Fibroblast of lung (primary cell): ENCODE data around the gene CEP128. TPM values are rescaled to one million over a fixed set of nuclear protein-coding genes. Genes with fewer than 3 reads are reported as not detected.

Experiments used
- DNase-seq, 2 donors: peaks; one replicate each; pipeline versions ENCODE4 v3.0.0 to v3.0.0-alpha.2; 2010; ENCODE audit warnings: low read depth in 2 of 2
- H2AFZ ChIP-seq: 2 replicates; pipeline ENCODE4 v1.5.1; 2012; ENCODE audit warnings: low read length, control low read depth, inconsistent platforms
- H3K27ac ChIP-seq: 2 replicates; pipeline ENCODE4 v1.5.1; 2011; ENCODE audit warnings: low read length, control low read depth; ENCODE audit not compliant: insufficient read depth
- H3K27me3 ChIP-seq: 2 replicates; pipeline ENCODE4 v1.5.1; 2011; ENCODE audit warnings: mild to moderate bottlenecking, low read length; ENCODE audit not compliant: control insufficient read depth, insufficient read depth
- H3K36me3 ChIP-seq: 2 replicates; pipeline ENCODE4 v1.5.1; 2011; ENCODE audit warnings: low read length; ENCODE audit not compliant: control insufficient read depth, insufficient read depth
- H3K4me1 ChIP-seq: 2 replicates; pipeline ENCODE4 v1.5.1; 2011; ENCODE audit warnings: low read length; ENCODE audit not compliant: control insufficient read depth, insufficient read depth; ENCODE audit errors: extremely low read depth
- H3K4me2 ChIP-seq: 2 replicates; pipeline ENCODE4 v1.5.1; 2011; ENCODE audit warnings: low read length, control low read depth; ENCODE audit not compliant: insufficient read depth; ENCODE audit errors: extremely low read depth
- H3K4me3 ChIP-seq, 4 experiments: fragments of 200-600 bp in 1 of 4; sonication (generic) in 1 of 4; replicated peaks in 1 of 4; 2 replicates each; pipeline ENCODE4 v1.5.1; 2011 to 2016; ENCODE audit warnings: low read length in 4 of 4, low read depth in 3 of 4, mild to moderate bottlenecking in 3 of 4, control low read depth in 2 of 4, inconsistent platforms in 1 of 4, mixed read lengths in 1 of 4; ENCODE audit not compliant: insufficient read depth in 1 of 4; ENCODE audit errors: control extremely low read depth in 1 of 4
- H3K79me2 ChIP-seq: 2 replicates; pipeline ENCODE4 v1.5.1; 2012; ENCODE audit warnings: mild to moderate bottlenecking, low read length, inconsistent platforms; ENCODE audit not compliant: control insufficient read depth, insufficient read depth
- H3K9ac ChIP-seq: 2 replicates; pipeline ENCODE4 v1.5.1; 2011; ENCODE audit warnings: mild to moderate bottlenecking, low read length, control low read depth; ENCODE audit not compliant: insufficient read depth
- H3K9me3 ChIP-seq: 2 replicates; pipeline ENCODE4 v1.5.1; 2012; ENCODE audit warnings: low read depth, low read length; ENCODE audit not compliant: control insufficient read depth, insufficient read depth
- H4K20me1 ChIP-seq: 2 replicates; pipeline ENCODE4 v1.5.1; 2011; ENCODE audit warnings: low read length; ENCODE audit not compliant: control insufficient read depth, insufficient read depth; ENCODE audit errors: extremely low read depth
- EZH2 ChIP-seq: IDR thresholded peaks from 2 replicates; pipeline ENCODE4 v1.5.1; 2012; ENCODE audit warnings: low read length, control low read depth, mild to moderate bottlenecking; ENCODE audit errors: missing control alignments
- polyA plus RNA-seq, 2 donors: library from polyadenylated mRNA; depleted of rRNA in 1 of 2; stranded (reverse) in 1 of 2; unstranded in 1 of 2; fragments of >200 nt; gene quantifications; 2 replicates each; pipeline ENCODE4 v1.2.1, GENCODE V29; 2011 to 2012; ENCODE audit warnings: missing spikeins in 1 of 2
- total RNA-seq: library from RNA; depleted of rRNA; stranded (reverse); fragments of >200 nt; gene quantifications from 2 replicates; pipeline ENCODE4 v1.2.1, GENCODE V29; 2014
- TF ChIP-seq, protein P1 (sequence below), 2 donors: IDR thresholded peaks in 1 of 2; conservative IDR thresholded peaks in 1 of 2; 1 replicate in 1 of 2; 2 replicates in 1 of 2; pipeline ENCODE4 v1.5.1; 2011 to 2012; ENCODE audit warnings: low read length in 2 of 2, control low read depth in 1 of 2, inconsistent platforms in 1 of 2, low read depth in 1 of 2, mild to moderate bottlenecking in 1 of 2

The CEP128 gene
- total and polyA plus RNA-seq, 2 donors (not counting 1 experiment from before 2014, with no cell fraction given) = 1.3 to 7.8 TPM

DNA sequence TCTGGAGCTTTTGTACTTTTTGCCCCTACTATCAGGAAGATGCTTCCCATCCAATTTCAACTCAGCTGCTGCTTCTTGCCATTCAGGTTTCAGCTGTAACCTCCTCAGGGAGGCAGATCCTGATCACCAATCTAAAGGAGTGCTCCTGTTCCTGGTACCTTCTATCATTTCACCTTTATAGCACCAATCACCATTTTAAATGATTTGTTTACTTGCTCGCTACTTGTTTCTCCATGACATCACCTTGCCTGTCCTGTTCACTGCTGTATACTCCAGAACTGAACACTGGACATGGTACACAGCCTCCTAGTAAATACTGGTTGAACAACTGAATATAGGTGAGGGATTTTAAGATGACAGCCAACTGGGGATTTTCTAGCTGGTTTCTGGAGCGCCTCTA, 443.0 kb downstream of the CEP128 start:
- H3K4me3 ChIP-seq = no peak overlapping the region
- H3K27me3 ChIP-seq = no peaks in the 10 kb centered on the region
- H3K79me2 ChIP-seq = no peaks in the 10 kb centered on the region
- no peak overlapping the region for H3K27ac ChIP-seq
- H2AFZ ChIP-seq = no peak overlapping the region
- no peaks in the 10 kb centered on the region for H3K4me1 ChIP-seq
- no peak overlapping the region for H3K9ac ChIP-seq
- DNase-seq = no peak
- no peaks in the 10 kb centered on the region for H3K36me3 ChIP-seq
- no peaks in the 10 kb centered on the region for H3K9me3 ChIP-seq
- TF ChIP-seq, protein P1, sequence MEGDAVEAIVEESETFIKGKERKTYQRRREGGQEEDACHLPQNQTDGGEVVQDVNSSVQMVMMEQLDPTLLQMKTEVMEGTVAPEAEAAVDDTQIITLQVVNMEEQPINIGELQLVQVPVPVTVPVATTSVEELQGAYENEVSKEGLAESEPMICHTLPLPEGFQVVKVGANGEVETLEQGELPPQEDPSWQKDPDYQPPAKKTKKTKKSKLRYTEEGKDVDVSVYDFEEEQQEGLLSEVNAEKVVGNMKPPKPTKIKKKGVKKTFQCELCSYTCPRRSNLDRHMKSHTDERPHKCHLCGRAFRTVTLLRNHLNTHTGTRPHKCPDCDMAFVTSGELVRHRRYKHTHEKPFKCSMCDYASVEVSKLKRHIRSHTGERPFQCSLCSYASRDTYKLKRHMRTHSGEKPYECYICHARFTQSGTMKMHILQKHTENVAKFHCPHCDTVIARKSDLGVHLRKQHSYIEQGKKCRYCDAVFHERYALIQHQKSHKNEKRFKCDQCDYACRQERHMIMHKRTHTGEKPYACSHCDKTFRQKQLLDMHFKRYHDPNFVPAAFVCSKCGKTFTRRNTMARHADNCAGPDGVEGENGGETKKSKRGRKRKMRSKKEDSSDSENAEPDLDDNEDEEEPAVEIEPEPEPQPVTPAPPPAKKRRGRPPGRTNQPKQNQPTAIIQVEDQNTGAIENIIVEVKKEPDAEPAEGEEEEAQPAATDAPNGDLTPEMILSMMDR (conservative IDR thresholded peaks at IDR 0.05 in 1 of 2, IDR thresholded peaks at IDR 0.05 in 1 of 2; ENCODE audit: low read depth in 1 of 2, low read length in 2 of 2) = no peak
- no peak for TF ChIP-seq EZH2
- H3K4me2 ChIP-seq = no peak overlapping the region
- H4K20me1 ChIP-seq = no peaks in the 10 kb centered on the region

DNA sequence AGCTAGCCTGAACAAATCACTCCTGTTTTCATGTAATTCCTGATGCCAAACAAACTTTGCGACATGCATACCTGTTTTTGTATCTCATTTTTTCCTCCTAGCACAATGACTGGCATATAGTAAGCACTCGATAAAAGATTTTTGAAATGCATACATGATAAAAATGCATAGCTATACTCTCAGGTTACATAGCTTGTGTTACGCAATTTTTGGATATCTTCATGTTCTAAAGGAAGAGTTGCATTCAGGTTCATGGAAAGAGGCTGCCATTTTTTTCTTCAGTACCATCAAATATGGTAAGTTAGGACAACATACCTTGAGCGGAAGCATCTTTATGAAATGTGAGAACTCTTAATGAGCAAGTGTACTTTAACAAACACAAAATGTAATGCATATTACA, 445.4 kb downstream of the CEP128 start:
- H3K27ac ChIP-seq = no peak overlapping the region
- no peak overlapping the region for H2AFZ ChIP-seq
- no peak overlapping the region for H3K4me2 ChIP-seq
- no peak overlapping the region for H3K9ac ChIP-seq
- no peaks in the 10 kb centered on the region for H3K79me2 ChIP-seq
- DNase-seq = no peak
- TF ChIP-seq EZH2 = no peak
- TF ChIP-seq, protein P1 (conservative IDR thresholded peaks at IDR 0.05 in 1 of 2, IDR thresholded peaks at IDR 0.05 in 1 of 2; ENCODE audit: low read depth in 1 of 2, low read length in 2 of 2) = no peak
- no peak overlapping the region for H3K4me3 ChIP-seq
- no peaks in the 10 kb centered on the region for H3K27me3 ChIP-seq
- no peaks in the 10 kb centered on the region for H4K20me1 ChIP-seq
- H3K36me3 ChIP-seq = no peaks in the 10 kb centered on the region
- no peaks in the 10 kb centered on the region for H3K4me1 ChIP-seq
- no peaks in the 10 kb centered on the region for H3K9me3 ChIP-seq

DNA sequence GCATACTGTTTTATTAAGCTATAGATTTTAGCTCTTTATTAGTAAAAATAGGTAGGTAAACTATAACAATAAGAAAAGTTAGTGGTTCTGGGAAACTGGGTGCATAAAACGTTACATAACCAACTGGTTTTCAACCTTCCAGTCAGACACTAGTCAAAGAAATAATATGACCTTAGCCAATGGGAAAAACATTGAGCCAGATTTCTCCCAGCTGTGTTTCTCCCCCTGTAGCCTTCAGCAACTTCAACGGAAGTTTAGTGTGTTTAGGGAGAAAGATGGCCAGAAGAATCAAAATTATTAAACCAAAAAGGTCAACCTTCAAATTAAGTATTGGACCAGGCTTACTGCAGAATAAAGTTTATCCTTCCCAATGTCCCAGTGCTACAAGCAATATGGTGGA, 446.8 kb downstream of the CEP128 start:
- no peak overlapping the region for H3K9ac ChIP-seq
- no peak overlapping the region for H3K27ac ChIP-seq
- H3K9me3 ChIP-seq = no peaks in the 10 kb centered on the region
- no peaks in the 10 kb centered on the region for H3K79me2 ChIP-seq
- no peak overlapping the region for H2AFZ ChIP-seq
- H3K36me3 ChIP-seq = no peaks in the 10 kb centered on the region
- no peak for DNase-seq
- H3K4me3 ChIP-seq = no peak overlapping the region
- H3K4me1 ChIP-seq = no peaks in the 10 kb centered on the region
- H3K27me3 ChIP-seq = no peaks in the 10 kb centered on the region
- TF ChIP-seq, protein P1 (conservative IDR thresholded peaks at IDR 0.05 in 1 of 2, IDR thresholded peaks at IDR 0.05 in 1 of 2; ENCODE audit: low read depth in 1 of 2, low read length in 2 of 2) = no peak
- TF ChIP-seq EZH2 = no peak
- H4K20me1 ChIP-seq = no peaks in the 10 kb centered on the region
- H3K4me2 ChIP-seq = no peak overlapping the region
